ENCODE results near the gene TAS2R20. TPM values are rescaled to one million over a fixed set of nuclear protein-coding genes. Genes with fewer than 3 reads are reported as not detected.
"Not testable (repeated sequence)": the region's sequence is repeated elsewhere in the genome, so short reads cannot be mapped to it uniquely, and the experiment has no call there.

Gene TAS2R20
- total RNA-seq: under 1 TPM; 0.54 to 0.60 TPM

GRCh38 chr12:10998204-10998603 is at the start of gene TAS2R20:
Gene TAS2R20 (minus strand): TSS chr12:10998304. CDS start chr12:10997875, 429 bp downstream.
- H3K27me3 Mint-ChIP-seq (ENCODE audit: low read depth): no peaks in the 10 kb centered on the region
- H3K9me3 Mint-ChIP-seq: no peaks in the 10 kb centered on the region
- no peak for DNase-seq
- no peaks in the 10 kb centered on the region for H3K4me1 Mint-ChIP-seq (ENCODE audit: low read depth)
- H3K27ac Mint-ChIP-seq: no peak within 1 kb of the TSS
- intact Hi-C loops (cut with micrococcal nuclease): no loop called here
- CTCF ChIA-PET: interaction anchor here (0.6 to 1.1 kb wide), 2 partner anchors 139 to 177 kb away, joined by 3 to 4 read pairs; no protein-coding TSS in a partner anchor
- H3K4me3 Mint-ChIP-seq: no peak within 1 kb of the TSS
- peaks cover 6% of the 10 kb centered on the region for H3K36me3 Mint-ChIP-seq (ENCODE audit: low read depth)

- H3K36me3 Mint-ChIP-seq (ENCODE audit: low read depth): peaks cover 49% of the 10 kb centered on the region
- H3K4me1 Mint-ChIP-seq (ENCODE audit: low read depth); H3K9me3 Mint-ChIP-seq: not testable (repeated sequence)
Observed at GRCh38 chr12:11041366-11041765, 43.3 kb upstream of the TAS2R20 start.

GRCh38 chr12:11040162-11040561 is 42.1 kb upstream of the TAS2R20 start:
- H3K27ac Mint-ChIP-seq: no peak overlapping the region
- no peaks in the 10 kb centered on the region for H3K9me3 Mint-ChIP-seq
- CTCF ChIA-PET: interaction anchor here (0.6 kb wide), 1 partner anchor 23 kb away, joined by 3 read pairs; no protein-coding TSS in a partner anchor
- no peaks in the 10 kb centered on the region for H3K27me3 Mint-ChIP-seq (ENCODE audit: low read depth)
- intact Hi-C loops (cut with micrococcal nuclease): no loop called here
- H3K4me3 Mint-ChIP-seq: no peak overlapping the region
- H3K36me3 Mint-ChIP-seq (ENCODE audit: low read depth): peaks cover 48% of the 10 kb centered on the region
- no peak for DNase-seq
- H3K4me1 Mint-ChIP-seq (ENCODE audit: low read depth): no peaks in the 10 kb centered on the region

More at GRCh38 chr12:11041366-11041765, 43.3 kb upstream of the TAS2R20 start:
- H3K27me3 Mint-ChIP-seq (ENCODE audit: low read depth); H3K4me3 Mint-ChIP-seq; H3K27ac Mint-ChIP-seq; CTCF ChIA-PET; intact Hi-C loops (cut with micrococcal nuclease); DNase-seq: not testable (repeated sequence)

GRCh38 chr12:11039171-11039570 is 41.1 kb upstream of the TAS2R20 start:
- CTCF ChIA-PET: no interaction called here
- Mint-ChIP-seq H3K4me1 (ENCODE audit: low read depth) (no peaks in the 10 kb centered on the region), H3K36me3 (ENCODE audit: low read depth) (peaks cover 40% of the 10 kb centered on the region), H3K4me3 (no peak overlapping the region), H3K27me3 (ENCODE audit: low read depth) (no peaks in the 10 kb centered on the region), H3K9me3 (no peaks in the 10 kb centered on the region), H3K27ac (no peak overlapping the region)
- no peak for DNase-seq
- intact Hi-C loops (cut with micrococcal nuclease): loop anchor here (1.0 kb wide), 1 partner anchor 27 kb away; no protein-coding TSS in a partner anchor

GRCh38 chr12:11033959-11034358 is 35.9 kb upstream of the TAS2R20 start:
- H3K27me3 Mint-ChIP-seq (ENCODE audit: low read depth); CTCF ChIA-PET; H3K27ac Mint-ChIP-seq; H3K9me3 Mint-ChIP-seq; intact Hi-C loops (cut with micrococcal nuclease); H3K4me3 Mint-ChIP-seq; DNase-seq; H3K4me1 Mint-ChIP-seq (ENCODE audit: low read depth): not testable (repeated sequence)
- peaks cover 22% of the 10 kb centered on the region for H3K36me3 Mint-ChIP-seq (ENCODE audit: low read depth)

- CTCF ChIA-PET: no interaction called here
- no peaks in the 10 kb centered on the region for H3K4me1 Mint-ChIP-seq (ENCODE audit: low read depth)
- no peak within 1 kb of the TSS for H3K27ac Mint-ChIP-seq
Observed at GRCh38 chr12:11031307-11031706, 33.2 kb upstream of the TAS2R20 start, which contains the start of gene TAS2R31. Gene TAS2R31 (minus strand): TSS chr12:11031407. CDS start chr12:11031335, 72 bp downstream.

GRCh38 chr12:11026118-11026517 is 28.0 kb upstream of the TAS2R20 start:
- Mint-ChIP-seq H3K27me3 (ENCODE audit: low read depth) (no peaks in the 10 kb centered on the region), H3K4me1 (ENCODE audit: low read depth) (no peaks in the 10 kb centered on the region), H3K27ac (no peak overlapping the region), H3K4me3 (no peak overlapping the region), H3K36me3 (ENCODE audit: low read depth) (peaks cover 33% of the 10 kb centered on the region), H3K9me3 (peaks cover 10% of the 10 kb centered on the region)
- intact Hi-C loops (cut with micrococcal nuclease): no loop called here
- CTCF ChIA-PET: interaction anchor here (0.9 kb wide), 1 partner anchor 38 kb away, joined by 3 read pairs; no protein-coding TSS in a partner anchor
- no peak for DNase-seq

More at GRCh38 chr12:11031307-11031706, 33.2 kb upstream of the TAS2R20 start, which contains the start of gene TAS2R31:
- H3K9me3 Mint-ChIP-seq: no peaks in the 10 kb centered on the region
- intact Hi-C loops (cut with micrococcal nuclease): no loop called here
- no peak within 1 kb of the TSS for H3K4me3 Mint-ChIP-seq
- peaks cover 30% of the 10 kb centered on the region for H3K36me3 Mint-ChIP-seq (ENCODE audit: low read depth)
- H3K27me3 Mint-ChIP-seq (ENCODE audit: low read depth): no peaks in the 10 kb centered on the region
- DNase-seq: no peak

- Mint-ChIP-seq H3K27me3 (ENCODE audit: low read depth) (no peaks in the 10 kb centered on the region), H3K4me3 (no peak overlapping the region), H3K4me1 (ENCODE audit: low read depth) (no peaks in the 10 kb centered on the region), H3K36me3 (ENCODE audit: low read depth) (peaks cover 26% of the 10 kb centered on the region), H3K9me3 (peaks cover 10% of the 10 kb centered on the region), H3K27ac (no peak overlapping the region)
- DNase-seq: no peak
- intact Hi-C loops (cut with micrococcal nuclease): no loop called here
- CTCF ChIA-PET: no interaction called here
Observed at GRCh38 chr12:11023387-11023786, 25.3 kb upstream of the TAS2R20 start.

GRCh38 chr12:11022520-11022919 is 24.4 kb upstream of the TAS2R20 start, which contains the start of gene TAS2R19:
Gene TAS2R19 (minus strand): TSS chr12:11022620. CDS start chr12:11022571, 49 bp downstream.
- intact Hi-C loops (cut with micrococcal nuclease): no loop called here
- Mint-ChIP-seq H3K27ac (no peak within 1 kb of the TSS), H3K36me3 (ENCODE audit: low read depth) (peaks cover 19% of the 10 kb centered on the region)

GRCh38 chr12:11016937-11017336 is 18.8 kb upstream of the TAS2R20 start:
- H3K27me3 Mint-ChIP-seq (ENCODE audit: low read depth): no peaks in the 10 kb centered on the region
- CTCF ChIA-PET: no interaction called here
- no peaks in the 10 kb centered on the region for H3K9me3 Mint-ChIP-seq

More at GRCh38 chr12:11022520-11022919, 24.4 kb upstream of the TAS2R20 start, which contains the start of gene TAS2R19:
- DNase-seq: no peak
- no peak within 1 kb of the TSS for H3K4me3 Mint-ChIP-seq
- peaks cover 10% of the 10 kb centered on the region for H3K9me3 Mint-ChIP-seq
- CTCF ChIA-PET: no interaction called here
- no peaks in the 10 kb centered on the region for H3K4me1 Mint-ChIP-seq (ENCODE audit: low read depth)
- H3K27me3 Mint-ChIP-seq (ENCODE audit: low read depth): no peaks in the 10 kb centered on the region

GRCh38 chr12:11015775-11016430 is 17.8 kb upstream of the TAS2R20 start:
- Mint-ChIP-seq H3K4me3 (no peak overlapping the region), H3K27me3 (ENCODE audit: low read depth) (no peaks in the 10 kb centered on the region), H3K36me3 (ENCODE audit: low read depth) (peaks cover 2% of the 10 kb centered on the region), H3K9me3 (no peaks in the 10 kb centered on the region), H3K4me1 (ENCODE audit: low read depth) (no peaks in the 10 kb centered on the region), H3K27ac (no peak overlapping the region)
- DNase-seq: no peak
- CTCF ChIA-PET: no interaction called here
- intact Hi-C loops (cut with micrococcal nuclease): loop anchor here (1.0 kb wide), 1 partner anchor 54 kb away; no protein-coding TSS in a partner anchor

More at GRCh38 chr12:11016937-11017336, 18.8 kb upstream of the TAS2R20 start:
- no peak overlapping the region for H3K4me3 Mint-ChIP-seq
- no peak overlapping the region for H3K27ac Mint-ChIP-seq
- intact Hi-C loops (cut with micrococcal nuclease): no loop called here
- peaks cover 3% of the 10 kb centered on the region for H3K36me3 Mint-ChIP-seq (ENCODE audit: low read depth)
- no peak for DNase-seq
- no peaks in the 10 kb centered on the region for H3K4me1 Mint-ChIP-seq (ENCODE audit: low read depth)

- Mint-ChIP-seq H3K27me3 (ENCODE audit: low read depth) (no peaks in the 10 kb centered on the region), H3K27ac (no peak overlapping the region), H3K36me3 (ENCODE audit: low read depth) (peaks cover 2% of the 10 kb centered on the region), H3K9me3 (no peaks in the 10 kb centered on the region), H3K4me1 (ENCODE audit: low read depth) (no peaks in the 10 kb centered on the region), H3K4me3 (no peak overlapping the region)
- intact Hi-C loops (cut with micrococcal nuclease): no loop called here
- no peak for DNase-seq
- CTCF ChIA-PET: no interaction called here
Observed at GRCh38 chr12:11014234-11014633, 16.1 kb upstream of the TAS2R20 start.

GRCh38 chr12:11007608-11008007 is 9.5 kb upstream of the TAS2R20 start:
- intact Hi-C loops (cut with micrococcal nuclease): no loop called here
- Mint-ChIP-seq H3K4me3 (no peak overlapping the region), H3K4me1 (ENCODE audit: low read depth) (no peaks in the 10 kb centered on the region), H3K9me3 (no peaks in the 10 kb centered on the region), H3K36me3 (ENCODE audit: low read depth) (peaks cover 9% of the 10 kb centered on the region), H3K27ac (no peak overlapping the region), H3K27me3 (ENCODE audit: low read depth) (no peaks in the 10 kb centered on the region)
- CTCF ChIA-PET: no interaction called here
- no peak for DNase-seq

All from activated naive CD4-positive, alpha-beta T cell treated with anti-CD3 and anti-CD28 coated beads for 36 hours (primary cell).